A172 (cell line): ENCODE results near the gene RIBC2. TPM values are rescaled to one million over a fixed set of nuclear protein-coding genes. Genes with fewer than 3 reads are reported as not detected.
"Not testable (repeated sequence)": the region's sequence is repeated elsewhere in the genome, so short reads cannot be mapped to it uniquely, and the experiment has no call there.

Source experiments
- DNase-seq: peaks from one replicate; pipeline ENCODE4 v3.0.0-alpha.2; 2015; ENCODE audit warnings: low spot score
- total RNA-seq: library from RNA; depleted of rRNA; stranded (reverse); fragments of >200 nt; shearing (Covaris generic); gene quantifications from 2 replicates; pipeline ENCODE4 v1.2.3, GENCODE V29; 2014

The RIBC2 gene
- total RNA-seq, 1 experiment from 2014 or later, result not detected

DNA sequence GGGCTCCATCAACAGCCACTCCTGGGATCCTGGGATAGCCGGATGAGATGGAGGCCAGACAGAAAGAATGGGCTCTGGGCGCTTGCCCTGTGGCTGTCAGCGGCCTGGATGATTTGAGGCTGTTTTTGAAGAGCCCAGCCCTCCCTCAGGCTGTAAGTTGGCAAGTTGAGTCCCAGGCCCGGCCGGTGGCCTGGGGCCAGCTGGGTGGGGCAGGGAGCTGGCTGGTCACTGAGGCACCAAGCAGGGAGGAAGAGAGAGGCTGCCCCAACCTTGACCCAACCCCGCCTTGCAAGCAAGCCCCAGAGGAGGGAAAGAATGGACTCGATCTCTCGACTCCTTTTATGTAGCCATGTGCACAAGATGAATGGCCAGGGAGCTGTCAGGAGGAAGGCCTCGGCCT lies 34.9 kb downstream of the RIBC2 start:
- DNase-seq, result no peak

DNA sequence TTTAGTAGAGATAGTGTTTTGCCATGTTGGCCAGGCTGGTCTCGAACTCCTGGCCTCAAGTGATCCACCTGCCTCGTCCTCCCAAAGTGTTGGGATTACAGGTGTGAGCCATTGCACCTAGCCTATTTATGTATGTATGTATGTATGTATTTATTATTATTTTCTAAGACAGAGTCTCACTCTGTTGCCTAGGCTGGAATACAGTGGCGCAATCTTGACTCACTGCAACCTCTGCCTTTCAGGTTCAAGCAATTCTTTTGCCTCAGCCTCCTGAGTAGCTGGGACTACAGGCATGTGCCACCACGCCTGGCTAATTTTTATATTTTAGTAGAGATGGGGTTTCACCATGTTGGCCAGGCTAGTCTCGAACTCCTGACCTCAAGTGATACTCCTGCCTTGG lies 35.9 kb downstream of the RIBC2 start:
- not testable (repeated sequence) for DNase-seq

DNA sequence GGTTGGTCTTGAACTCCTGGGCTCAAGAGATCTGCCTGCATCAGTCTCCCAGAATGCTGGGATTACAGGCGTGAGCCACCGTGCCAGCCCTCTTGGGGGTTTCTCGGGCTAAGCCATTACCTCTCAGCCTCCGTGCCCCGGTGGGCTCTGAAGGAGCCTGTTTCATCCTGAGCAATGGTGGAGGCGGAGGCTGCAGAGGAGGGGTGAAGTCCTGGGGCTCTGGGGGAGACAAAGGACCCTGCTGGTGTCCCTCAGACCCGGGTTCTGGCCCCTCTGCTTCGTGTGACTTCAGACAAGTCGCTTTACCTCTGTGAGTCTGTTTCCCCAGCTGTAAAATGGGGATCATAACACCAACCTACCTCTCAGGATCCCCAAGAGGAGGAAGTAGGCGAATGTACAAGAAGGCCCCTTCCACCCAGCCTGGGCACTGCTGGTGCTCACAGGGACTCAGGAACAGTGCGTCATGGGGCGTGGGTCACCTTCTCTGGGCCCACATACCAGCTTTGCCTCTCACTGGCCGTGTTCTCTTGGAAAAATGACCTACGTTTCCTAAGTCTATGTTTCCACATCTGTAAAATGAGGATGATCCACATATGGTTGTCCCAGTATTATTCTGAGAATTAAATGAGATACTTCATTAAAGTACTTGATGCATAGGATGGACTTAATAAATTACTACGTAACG lies 36.8 kb downstream of the RIBC2 start:
- DNase-seq, result no peak

DNA sequence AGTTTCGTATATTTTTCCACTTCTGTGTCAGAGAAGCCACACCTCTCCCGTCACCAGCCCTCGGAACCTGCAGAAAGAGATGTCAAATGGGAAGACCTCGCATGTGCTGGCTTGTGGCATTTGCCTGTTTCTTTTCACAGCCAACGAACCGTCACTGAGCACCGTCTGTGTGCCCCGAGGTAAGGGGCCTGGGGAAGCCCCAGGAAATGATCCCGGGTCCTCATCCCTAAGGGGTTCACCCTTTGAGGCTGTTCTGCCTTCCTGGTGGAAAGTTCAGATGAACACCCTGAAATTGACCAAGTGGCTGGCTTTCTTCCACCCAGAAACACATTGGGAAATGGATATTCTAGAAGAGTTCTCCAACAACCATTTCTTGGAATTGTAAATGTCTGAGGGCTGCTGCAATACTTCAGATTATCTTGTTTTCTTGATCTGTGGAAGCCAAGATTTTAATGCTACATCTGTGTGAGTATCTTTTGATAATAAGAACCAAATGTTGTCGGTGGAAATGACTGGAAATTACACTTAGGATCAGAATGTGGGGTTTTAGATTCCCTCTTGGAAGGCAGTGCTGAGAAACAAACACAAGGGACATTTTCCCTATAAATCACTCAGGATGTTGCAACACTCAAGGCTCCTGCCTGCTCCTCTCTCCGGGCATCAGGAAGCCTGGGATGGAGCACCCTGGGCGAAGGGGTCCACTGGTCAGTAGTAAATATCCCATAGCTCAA lies 37.6 kb downstream of the RIBC2 start:
- no peak for DNase-seq

DNA sequence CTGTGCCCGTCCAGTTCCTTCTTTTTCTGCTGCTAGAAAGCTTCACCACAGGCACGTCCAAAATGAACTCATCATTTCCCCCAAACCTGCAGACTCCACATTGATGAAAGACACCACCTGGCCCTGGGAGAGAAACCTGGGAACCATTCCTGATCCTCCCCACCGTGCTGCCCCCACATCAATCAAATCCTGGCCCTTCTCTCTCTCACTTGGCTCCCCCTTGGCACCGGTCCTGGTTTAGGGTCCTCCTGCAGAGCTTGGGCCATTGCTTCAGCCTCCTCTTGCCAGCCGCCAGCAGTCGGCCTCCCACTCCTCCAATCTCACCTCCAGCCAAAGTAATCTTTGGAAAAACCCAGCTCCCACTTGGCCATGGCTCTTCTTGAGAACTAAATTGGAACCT lies 38.5 kb downstream of the RIBC2 start:
- DNase-seq, result no peak

DNA sequence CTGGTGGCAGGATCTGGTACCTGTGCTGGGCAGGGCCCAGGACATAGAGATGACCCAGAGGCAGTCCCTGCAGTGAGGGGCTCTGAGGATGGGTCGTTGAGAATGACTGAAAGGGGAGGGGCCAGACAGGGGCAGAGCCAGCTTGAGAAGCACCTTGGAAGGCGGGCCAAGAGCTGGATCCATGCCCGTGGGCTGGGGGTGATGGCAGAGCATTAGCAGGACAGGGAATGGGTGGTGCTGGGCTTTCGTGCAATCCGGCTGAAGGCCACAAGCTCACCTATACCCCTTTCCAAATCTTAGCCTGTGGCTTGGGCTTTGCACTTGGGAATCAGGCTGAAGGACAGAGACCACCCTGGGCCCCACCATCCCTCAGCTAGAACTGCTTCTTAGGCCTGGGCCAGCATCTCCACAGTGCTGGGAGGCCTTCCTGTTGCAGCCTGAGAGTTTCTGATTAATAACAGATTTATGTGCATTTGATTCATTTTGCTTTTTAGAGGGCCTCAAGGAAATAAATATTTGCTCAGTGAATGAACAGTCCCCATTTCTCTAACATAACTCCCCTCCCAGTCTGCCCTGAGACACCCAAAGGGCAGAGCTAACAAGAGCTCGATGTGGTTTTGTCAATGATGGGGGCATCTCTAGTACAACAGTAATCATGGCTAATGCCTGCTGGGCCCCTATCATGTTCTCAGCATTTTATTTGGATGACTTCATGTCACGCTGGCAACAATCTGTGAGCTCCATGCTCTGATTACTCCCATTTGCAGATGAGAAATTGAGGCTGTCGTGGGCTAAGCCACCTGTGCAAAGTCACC lies 39.3 kb downstream of the RIBC2 start:
- no peak for DNase-seq

DNA sequence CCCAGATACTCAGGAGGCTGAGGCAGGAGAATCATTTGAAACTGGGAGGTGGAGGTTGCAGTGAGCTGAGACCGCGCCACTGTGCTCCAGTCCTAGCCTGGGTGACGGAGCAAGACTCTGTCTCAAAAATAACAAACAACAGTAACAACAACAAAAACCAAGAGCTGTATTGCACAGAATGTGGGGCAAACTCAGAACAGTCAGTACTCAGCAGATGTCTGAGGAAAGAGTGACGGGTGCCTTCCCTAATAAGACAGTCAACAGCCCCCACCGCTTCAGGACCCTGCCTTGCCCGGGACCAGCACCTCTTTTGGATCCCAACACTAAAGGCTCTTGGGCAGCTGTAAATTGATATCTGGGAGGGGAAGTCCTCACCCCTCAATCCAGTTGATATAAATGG lies 40.3 kb downstream of the RIBC2 start:
- no peak for DNase-seq

DNA sequence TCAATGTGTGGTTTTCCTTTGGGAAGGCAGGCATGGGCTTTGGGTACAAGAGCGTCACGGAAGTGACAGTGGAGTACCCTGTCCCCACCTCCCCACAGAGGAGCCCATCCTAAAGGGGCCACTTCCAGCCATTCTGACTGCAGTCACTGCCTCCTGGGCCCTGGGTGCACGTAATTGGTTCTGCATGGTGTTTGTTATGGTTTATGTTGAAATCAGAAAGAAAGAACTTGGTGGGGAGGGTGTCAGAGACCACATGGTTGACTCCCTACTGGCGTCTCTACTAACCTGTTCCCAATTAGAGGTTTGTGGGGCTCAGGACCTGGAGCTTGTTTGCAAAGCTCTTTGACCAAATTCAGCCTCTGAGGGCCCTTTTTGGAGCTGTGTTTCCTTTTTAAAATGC lies 40.8 kb downstream of the RIBC2 start:
- no peak for DNase-seq

DNA sequence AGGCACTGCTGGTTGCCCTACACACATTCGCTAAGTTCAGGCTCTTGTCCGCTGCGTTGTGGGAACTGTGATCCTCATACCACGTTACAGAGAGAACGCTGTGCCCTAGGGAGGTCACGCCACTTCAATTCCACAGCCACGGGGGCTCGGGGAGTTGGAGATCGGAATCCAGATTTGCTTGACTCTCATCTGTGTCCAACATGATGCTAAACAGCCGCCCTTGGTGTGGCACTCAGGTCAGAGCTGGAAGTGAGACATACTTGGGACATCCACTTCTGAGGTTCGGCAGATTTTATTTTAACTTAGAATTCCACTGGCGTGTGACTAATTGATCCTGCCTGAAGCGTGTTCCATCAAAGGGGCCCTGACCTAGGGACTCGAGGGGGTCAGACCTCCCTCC lies 41.7 kb downstream of the RIBC2 start:
- DNase-seq, result no peak

DNA sequence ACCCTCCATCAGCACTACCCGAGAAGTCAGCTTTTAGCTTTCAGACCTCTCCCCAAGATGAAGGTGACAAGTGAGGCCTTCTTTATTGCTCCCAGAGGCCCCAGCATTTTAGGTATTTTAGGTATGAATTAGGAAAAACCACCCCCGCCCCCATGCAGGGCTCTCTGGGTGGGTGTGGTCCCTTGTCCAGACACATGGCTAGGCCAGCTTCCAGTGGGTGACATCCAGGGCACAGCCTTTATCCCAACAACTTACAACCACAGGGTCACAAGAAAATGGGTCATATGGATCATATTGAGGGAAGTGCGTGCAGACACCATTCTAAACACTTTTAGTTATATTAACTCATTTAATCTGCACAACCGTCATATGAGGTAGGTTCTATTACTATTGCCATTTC lies 42.1 kb downstream of the RIBC2 start:
- no peak for DNase-seq

DNA sequence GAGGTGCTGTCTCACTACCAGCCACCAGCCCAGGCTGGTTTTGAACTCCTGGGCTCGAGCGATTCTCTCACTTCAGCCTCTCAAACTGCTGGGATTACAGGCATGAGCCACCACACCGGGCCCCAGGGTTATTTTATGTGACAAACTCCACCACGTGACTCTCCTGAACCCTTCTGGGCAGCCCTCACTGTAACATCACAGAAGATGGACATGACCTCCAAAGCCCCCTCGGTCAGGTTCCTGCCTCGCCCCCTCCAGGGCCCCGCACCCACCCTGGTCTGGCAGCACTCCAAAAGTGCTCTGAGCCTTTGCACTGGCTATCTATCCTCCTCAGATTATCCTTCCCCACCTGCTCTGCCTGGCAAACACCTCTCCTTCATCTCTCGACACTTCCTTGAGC lies 43.3 kb downstream of the RIBC2 start:
- DNase-seq, result no peak

DNA sequence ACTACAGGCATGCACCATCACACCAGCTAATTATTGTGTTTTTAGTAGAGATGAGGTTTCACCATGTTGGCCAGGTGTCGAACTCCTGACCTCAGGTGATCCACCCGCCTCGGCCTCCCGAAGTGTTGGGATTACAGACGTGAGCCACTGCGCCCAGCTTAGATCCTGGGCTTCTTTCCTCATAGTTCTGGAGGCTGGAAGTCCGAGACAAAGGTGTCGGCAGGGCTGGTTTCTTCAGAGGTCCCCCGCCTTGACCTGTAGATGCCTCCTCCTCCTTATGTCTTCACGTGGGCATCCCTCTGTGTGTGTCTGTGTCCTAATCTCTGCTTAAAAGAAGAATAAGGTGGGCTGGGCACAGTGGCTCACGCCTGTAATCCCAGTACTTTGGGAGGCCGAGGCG lies 45.0 kb downstream of the RIBC2 start:
- no peak for DNase-seq

DNA sequence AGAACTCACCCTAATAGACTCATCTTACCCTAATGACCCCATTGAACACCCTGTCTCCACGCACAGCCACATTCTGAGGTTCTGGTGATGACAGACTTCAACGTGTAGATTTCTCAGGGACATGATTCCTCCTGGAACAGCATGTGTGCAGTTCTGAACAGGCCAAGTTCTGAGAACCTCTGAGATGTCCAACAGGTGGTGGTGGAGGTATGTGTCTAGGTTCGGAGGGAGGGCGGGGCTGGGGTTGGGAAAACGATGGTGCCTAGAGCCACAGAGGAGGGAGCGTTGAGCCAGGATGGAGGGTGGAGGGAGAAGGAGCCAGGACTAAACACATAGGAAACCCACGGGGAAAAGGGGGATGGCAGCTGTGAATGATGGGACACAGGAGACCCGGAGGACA lies 45.7 kb downstream of the RIBC2 start:
- no peak for DNase-seq

DNA sequence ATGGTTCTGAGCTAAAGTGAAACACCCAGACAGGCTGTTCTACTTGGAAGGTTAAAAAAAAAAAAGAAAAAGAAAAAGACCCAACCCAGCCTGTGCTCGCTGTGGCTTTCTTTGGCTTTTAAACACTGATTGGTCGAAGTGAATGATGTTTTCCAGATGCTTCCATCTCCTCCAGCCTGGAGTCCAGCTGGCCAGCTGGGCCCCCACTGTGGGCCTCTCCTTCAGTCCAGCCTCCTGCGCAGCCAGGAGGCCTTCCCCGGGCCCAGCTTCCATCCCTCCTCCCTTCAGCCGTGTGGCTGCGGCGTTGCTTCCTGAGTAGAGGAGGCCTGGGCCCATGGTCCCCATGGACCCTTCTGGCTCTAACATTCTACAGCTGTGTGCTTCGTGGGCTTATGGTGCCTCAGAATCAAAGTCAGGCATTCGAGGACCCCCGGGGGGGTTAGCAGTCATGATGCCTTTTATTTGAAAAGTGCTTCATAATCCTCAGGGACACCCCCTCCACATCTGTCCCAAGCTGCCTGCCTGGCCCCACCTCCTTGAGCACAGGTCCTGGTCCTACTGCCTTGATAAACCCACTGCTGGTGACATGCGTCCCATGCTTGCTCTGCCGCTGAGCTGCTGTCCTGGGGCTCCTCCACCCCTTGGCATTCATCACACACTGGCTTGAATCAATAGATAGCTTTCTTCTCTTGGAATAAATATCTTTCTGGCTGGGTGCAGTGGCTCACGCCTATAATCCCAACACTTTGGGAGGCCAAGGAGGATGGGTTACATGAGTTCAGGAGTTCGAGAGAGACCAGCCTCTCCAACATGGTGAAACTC lies 47.0 kb downstream of the RIBC2 start:
- DNase-seq, result no peak

DNA sequence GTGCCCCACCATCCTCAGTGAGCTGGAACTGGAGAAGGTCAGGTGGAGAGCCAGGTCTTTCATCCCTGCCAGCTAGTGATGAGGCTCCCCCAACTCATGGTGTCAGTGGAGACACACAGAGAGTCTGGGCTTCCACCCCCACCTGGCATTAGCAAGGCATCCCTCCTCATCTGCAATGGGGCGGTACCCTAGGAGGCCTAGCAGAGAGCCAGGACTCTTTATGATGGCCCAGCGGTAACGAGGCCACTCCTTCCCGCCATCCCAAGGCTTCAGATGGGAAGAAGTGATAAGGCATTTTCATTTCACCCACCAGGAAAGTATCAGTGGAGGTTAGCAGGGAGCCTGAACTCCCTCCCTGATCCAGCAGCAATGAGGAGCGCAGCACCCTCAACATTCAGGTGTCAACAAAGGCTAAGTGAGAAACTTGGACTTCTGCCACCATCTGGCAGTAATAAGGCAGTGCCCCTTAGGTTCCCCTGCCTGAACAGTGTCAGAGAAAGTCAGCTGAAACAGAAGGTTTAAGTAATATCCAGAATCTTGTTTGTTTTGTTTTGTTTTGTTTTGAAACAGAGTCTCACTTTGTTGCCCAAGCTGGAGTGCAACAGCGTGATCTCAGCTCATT lies 48.7 kb downstream of the RIBC2 start:
- no peak for DNase-seq

DNA sequence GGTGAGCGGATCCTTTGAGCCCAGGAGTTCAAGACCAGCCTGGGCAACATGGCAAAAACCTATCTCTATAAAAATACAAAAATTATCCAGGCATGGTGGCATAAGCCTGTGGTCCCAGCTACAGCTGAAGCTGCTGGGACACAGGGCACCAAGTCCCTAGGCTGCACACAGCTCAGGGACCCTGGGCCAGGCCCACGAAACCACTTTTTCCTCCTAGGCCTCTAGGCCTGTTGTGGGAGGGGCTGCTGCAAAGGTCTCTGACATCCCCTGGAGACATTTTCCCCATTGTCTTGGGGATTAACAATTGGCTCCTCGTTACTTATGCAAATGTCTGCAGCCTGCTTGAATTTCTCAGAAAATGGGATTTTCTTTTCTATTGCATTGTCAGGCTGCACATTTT lies 50.2 kb downstream of the RIBC2 start:
- DNase-seq, result not testable (repeated sequence)

DNA sequence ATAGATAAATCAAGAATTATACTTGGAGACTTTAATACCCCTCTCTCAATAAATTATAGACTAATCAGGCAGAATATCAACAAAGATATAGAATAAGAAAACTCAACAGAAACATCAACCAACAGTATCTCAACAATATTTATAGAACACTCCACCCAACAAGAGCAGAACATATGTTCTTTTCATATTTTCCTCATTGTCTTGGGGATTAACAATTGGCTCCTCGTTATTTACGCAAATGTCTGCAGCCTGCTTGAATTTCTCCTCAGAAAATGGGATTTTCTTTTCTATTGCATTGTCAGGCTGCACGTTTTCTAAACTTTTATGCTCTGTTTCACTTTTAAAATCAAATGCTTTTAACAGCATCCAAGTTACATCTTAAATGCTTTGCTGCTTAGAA lies 52.1 kb downstream of the RIBC2 start:
- no peak for DNase-seq

DNA sequence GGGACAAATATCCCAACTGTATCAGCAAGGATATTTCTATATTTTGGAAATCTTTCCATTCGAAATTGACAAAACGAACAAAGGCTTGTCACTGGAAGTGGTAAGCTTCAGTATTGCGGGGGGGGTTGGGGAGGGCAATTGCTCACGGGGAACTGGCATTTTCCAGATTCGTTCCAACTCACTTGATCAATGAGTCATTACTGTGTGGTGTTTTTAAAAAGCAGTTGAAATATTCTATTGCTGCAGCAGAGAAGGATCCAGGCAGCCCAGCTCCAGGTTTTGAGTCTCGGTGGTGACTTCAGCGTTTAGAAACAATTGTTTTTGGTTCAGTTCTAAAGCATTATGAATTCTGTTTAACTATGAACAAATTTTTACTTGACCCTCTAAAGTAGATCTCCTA lies 55.4 kb downstream of the RIBC2 start:
- peak; percentile 49 for DNase-seq

DNA sequence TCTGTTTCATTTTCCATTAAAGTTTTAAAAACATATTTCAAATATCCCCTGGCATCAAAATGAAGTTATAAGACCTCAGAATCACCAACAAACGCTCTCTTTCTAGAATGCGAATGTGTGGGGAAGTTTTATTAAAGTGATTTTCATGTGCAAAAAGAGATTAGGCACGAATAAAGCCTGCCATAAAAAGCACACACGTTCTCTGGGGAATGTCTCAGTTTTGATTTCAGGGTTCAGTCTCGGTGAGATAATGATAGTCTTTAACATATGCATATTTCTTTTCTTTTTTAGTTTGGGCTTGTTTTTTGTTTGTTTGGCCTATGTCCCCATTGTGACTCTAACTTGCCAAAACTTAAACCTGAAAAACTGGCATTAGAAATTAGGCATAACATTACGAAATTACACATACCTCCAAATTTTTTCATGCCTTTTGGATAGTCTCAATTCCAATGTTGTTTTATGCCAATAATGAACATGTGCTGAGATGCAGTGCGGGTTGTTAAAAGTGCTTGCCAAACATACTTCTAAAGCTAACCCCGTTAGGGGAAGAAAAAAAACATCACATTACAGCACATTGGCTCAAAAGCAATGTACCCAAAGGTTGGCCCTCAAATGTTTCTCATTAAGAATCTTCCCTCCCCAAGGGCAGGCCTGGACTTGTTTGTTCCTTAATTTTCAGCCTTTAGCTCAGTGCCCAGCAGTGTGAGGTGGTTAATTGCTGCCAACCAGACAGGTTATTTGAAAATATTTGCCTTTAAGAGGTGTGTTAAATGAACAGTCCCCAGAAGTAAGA lies 56.0 kb downstream of the RIBC2 start:
- DNase-seq, result no peak

DNA sequence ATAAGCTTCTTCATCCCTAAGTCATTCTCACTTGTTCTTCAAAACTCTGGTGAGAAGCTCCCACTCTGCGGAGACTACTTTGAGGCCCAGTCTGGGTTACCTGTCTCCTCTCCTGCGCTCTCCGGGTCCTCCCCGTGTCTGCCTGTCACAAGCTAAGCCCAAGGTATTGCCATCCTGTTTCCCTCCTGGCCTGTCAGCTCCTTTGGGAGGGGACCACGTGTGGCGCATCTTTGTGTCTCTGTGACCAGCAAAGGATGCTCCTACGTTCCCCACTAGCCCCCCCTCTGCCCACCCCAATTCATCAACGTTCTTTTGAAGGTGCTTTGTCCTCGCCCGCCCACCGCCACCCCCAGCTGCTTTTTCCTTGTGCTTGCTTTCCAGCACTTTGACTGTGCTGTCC lies 57.4 kb downstream of the RIBC2 start:
- DNase-seq, result no peak

DNA sequence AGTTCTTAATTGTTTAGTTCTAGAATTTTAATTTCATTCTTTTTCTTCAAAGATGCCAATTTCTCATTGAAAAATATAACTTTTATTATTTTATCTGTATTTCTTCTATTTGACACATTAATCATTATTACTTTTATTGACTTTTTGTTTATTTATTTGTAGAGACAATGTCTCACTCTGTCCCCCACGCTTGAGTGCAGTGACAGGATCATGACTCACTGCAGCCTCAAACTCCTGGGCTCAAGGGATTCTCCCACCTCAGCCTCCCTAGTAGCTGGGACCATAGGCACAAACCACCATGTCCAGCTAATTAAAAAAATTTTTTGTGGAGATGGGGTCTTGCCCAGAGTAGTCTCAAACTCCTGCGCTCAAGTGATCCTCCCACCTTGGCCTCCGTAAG lies 58.9 kb downstream of the RIBC2 start:
- no peak for DNase-seq
